Activated CD4-positive, CD25-positive, alpha-beta regulatory T cell treated with anti-CD3 and anti-CD28 coated beads, Interleukin-2, amount 50 U/mL, for 72 hours (primary cell): ENCODE results near the gene C1orf21.

Experiments used
- DNase-seq: peaks from one replicate; pipeline ENCODE4 v3.0.0; 2021

The C1orf21 gene

GRCh38 chr1:184417916-184418315 lies 31.1 kb downstream of the C1orf21 start:
- DNase-seq = no peak

- no peak for DNase-seq
These were observed 32.0 kb downstream of the C1orf21 start for GRCh38 chr1:184418652-184419349.

GRCh38 chr1:184419350-184420161 lies 32.7 kb downstream of the C1orf21 start:
- no peak for DNase-seq

GRCh38 chr1:184422490-184423233 lies 35.8 kb downstream of the C1orf21 start:
- DNase-seq = no peak

GRCh38 chr1:184423649-184424048 lies 36.8 kb downstream of the C1orf21 start:
- no peak for DNase-seq

GRCh38 chr1:184424157-184424556 lies 37.3 kb downstream of the C1orf21 start:
- DNase-seq = no peak

- no peak for DNase-seq
These were observed 38.1 kb downstream of the C1orf21 start for GRCh38 chr1:184424945-184425344.

GRCh38 chr1:184425449-184426277 lies 38.8 kb downstream of the C1orf21 start:
- DNase-seq = no peak

- no peak for DNase-seq
These were observed 39.4 kb downstream of the C1orf21 start for GRCh38 chr1:184426278-184426674.

- DNase-seq = no peak
These were observed 40.9 kb downstream of the C1orf21 start for GRCh38 chr1:184427722-184428121.

- no peak for DNase-seq
These were observed 41.8 kb downstream of the C1orf21 start for GRCh38 chr1:184428604-184429003.

- DNase-seq = no peak
These were observed 42.5 kb downstream of the C1orf21 start for GRCh38 chr1:184429335-184429734.

GRCh38 chr1:184433956-184434502 lies 47.2 kb downstream of the C1orf21 start:
- no peak for DNase-seq

- no peak for DNase-seq
These were observed 50.5 kb downstream of the C1orf21 start for GRCh38 chr1:184437291-184437690.

GRCh38 chr1:184438363-184438762 lies 51.5 kb downstream of the C1orf21 start:
- DNase-seq = no peak

GRCh38 chr1:184442260-184442659 lies 55.4 kb downstream of the C1orf21 start:
- DNase-seq = no peak

GRCh38 chr1:184443201-184443600 lies 56.4 kb downstream of the C1orf21 start:
- no peak for DNase-seq

GRCh38 chr1:184443624-184444023 lies 56.8 kb downstream of the C1orf21 start:
- DNase-seq = no peak

- no peak for DNase-seq
These were observed 59.2 kb downstream of the C1orf21 start for GRCh38 chr1:184445997-184446396.

- DNase-seq = no peak
These were observed 60.9 kb downstream of the C1orf21 start for GRCh38 chr1:184447651-184448185.

- DNase-seq = no peak
These were observed 63.1 kb downstream of the C1orf21 start for GRCh38 chr1:184449916-184450315.

- DNase-seq = no peak
These were observed 69.0 kb downstream of the C1orf21 start for GRCh38 chr1:184455786-184456185.
